Esophagus (tissue), 2 donors: ENCODE data around the gene KRTAP5-3. TPM values are rescaled to one million over a fixed set of nuclear protein-coding genes. Genes with fewer than 3 reads are reported as not detected.

ENCODE experiments used
- H3K27ac ChIP-seq, 2 donors: one replicate each; pipeline ENCODE4 v1.5.1; 2013; ENCODE audit warnings: low read depth in 2 of 2, mild to moderate bottlenecking in 2 of 2, inconsistent platforms in 1 of 2, low read length in 1 of 2, moderate library complexity in 1 of 2
- H3K27me3 ChIP-seq, 2 donors: one replicate each; pipeline ENCODE4 v1.6.1; 2013; ENCODE audit warnings: low read length in 2 of 2, control low read depth in 1 of 2, mild to moderate bottlenecking in 1 of 2; ENCODE audit not compliant: insufficient read depth in 2 of 2, control insufficient read depth in 1 of 2
- H3K36me3 ChIP-seq, 2 donors: one replicate each; pipeline ENCODE4 v1.6.1; 2013; ENCODE audit warnings: low read length in 1 of 2; ENCODE audit not compliant: control insufficient read depth in 2 of 2, insufficient read depth in 2 of 2
- H3K4me1 ChIP-seq, 2 donors: one replicate each; pipeline ENCODE4 v1.6.1; 2013; ENCODE audit warnings: low read length in 1 of 2; ENCODE audit not compliant: control insufficient read depth in 2 of 2, insufficient read depth in 2 of 2
- H3K4me3 ChIP-seq, 2 donors: one replicate each; pipeline ENCODE4 v1.5.1; 2013; ENCODE audit warnings: low read length in 2 of 2, mild to moderate bottlenecking in 2 of 2, low read depth in 1 of 2, moderate library complexity in 1 of 2
- H3K9me3 ChIP-seq, 2 donors: one replicate each; pipeline ENCODE4 v1.6.1; 2013; ENCODE audit warnings: mild to moderate bottlenecking in 2 of 2, low read depth in 1 of 2, low read length in 1 of 2, moderate library complexity in 1 of 2; ENCODE audit not compliant: control insufficient read depth in 2 of 2, insufficient read depth in 1 of 2
- WGBS, 2 donors: extraction: QIAGEN DNeasy Blood & Tissue Kit; methylation state at CpG; one replicate each; pipeline ENCODE4 v1.1.7; 2013; 5-methylcytosine and 5-hydroxymethylcytosine counted together
- polyA plus RNA-seq, 2 donors: library from polyadenylated mRNA; stranded (reverse); fragments of 200-250 nt; gene quantifications; one replicate each; pipeline ENCODE4 v1.2.3, GENCODE V29; 2013
- donor health status: healthy with polysubstance abuse.
- donor health status: Bipolar disorder and iron deficiency.

The KRTAP5-3 gene
- polyA plus RNA-seq, 2 donors, result not detected

- no peak overlapping the region for H3K4me3 ChIP-seq
- no peaks in the 10 kb centered on the region for H3K4me1 ChIP-seq
- 78 to 81% methylated on average over 16 to 20 of the region's 20 CpGs for WGBS, 2 donors
- H3K9me3 ChIP-seq, result no peaks in the 10 kb centered on the region
- peaks cover 0 to 2% of the 10 kb centered on the region in 2 donors for H3K27me3 ChIP-seq
- no peaks in the 10 kb centered on the region for H3K36me3 ChIP-seq
- no peak overlapping the region for H3K27ac ChIP-seq
These were observed 36.5 kb upstream of the KRTAP5-3 start for GRCh38 chr11:1644601-1645356.

- Histone ChIP-seq H3K27me3 (peaks cover 0 to 2% of the 10 kb centered on the region in 2 donors), H3K9me3 (no peaks in the 10 kb centered on the region), H3K4me1 (no peaks in the 10 kb centered on the region), H3K27ac (no peak overlapping the region), H3K36me3 (no peaks in the 10 kb centered on the region), H3K4me3 (no peak overlapping the region)
- WGBS, 2 donors, result 92% methylated on average over 19 to 20 of the region's 20 CpGs
These were observed 35.0 kb upstream of the KRTAP5-3 start for GRCh38 chr11:1643146-1643690.

GRCh38 chr11:1642288-1643145, 34.3 kb upstream of the KRTAP5-3 start:
- 75 to 83% methylated on average over 29 of the region's 29 CpGs for WGBS, 2 donors
- no peaks in the 10 kb centered on the region for H3K9me3 ChIP-seq
- H3K27ac ChIP-seq, result no peak overlapping the region
- peaks cover 0 to 2% of the 10 kb centered on the region in 2 donors for H3K27me3 ChIP-seq
- no peaks in the 10 kb centered on the region for H3K4me1 ChIP-seq
- H3K36me3 ChIP-seq, result no peaks in the 10 kb centered on the region
- H3K4me3 ChIP-seq, result no peak overlapping the region

GRCh38 chr11:1641096-1641495, 32.8 kb upstream of the KRTAP5-3 start:
- no peaks in the 10 kb centered on the region for H3K4me1 ChIP-seq
- no peak overlapping the region for H3K4me3 ChIP-seq
- peaks cover 0 to 2% of the 10 kb centered on the region in 2 donors for H3K27me3 ChIP-seq
- H3K36me3 ChIP-seq, result no peaks in the 10 kb centered on the region
- H3K27ac ChIP-seq, result no peak overlapping the region
- 82 to 84% methylated on average over 15 of the region's 15 CpGs for WGBS, 2 donors
- no peaks in the 10 kb centered on the region for H3K9me3 ChIP-seq

GRCh38 chr11:1640076-1640946, 32.0 kb upstream of the KRTAP5-3 start:
- Histone ChIP-seq H3K27ac (no peak overlapping the region), H3K36me3 (no peaks in the 10 kb centered on the region), H3K4me1 (no peaks in the 10 kb centered on the region), H3K4me3 (no peak overlapping the region), H3K27me3 (peaks cover 0 to 2% of the 10 kb centered on the region in 2 donors), H3K9me3 (no peaks in the 10 kb centered on the region)
- WGBS, 2 donors, result 55 to 57% methylated on average over 32 of the region's 32 CpGs

GRCh38 chr11:1639666-1640065, 31.4 kb upstream of the KRTAP5-3 start:
- whole genome bisulfite sequencing, 2 donors, result 45 to 53% methylated on average over 15 of the region's 15 CpGs

GRCh38 chr11:1639102-1639620, 30.9 kb upstream of the KRTAP5-3 start:
- no peaks in the 10 kb centered on the region for H3K9me3 ChIP-seq
- no peak overlapping the region for H3K27ac ChIP-seq
- 29 to 40% methylated on average over 18 of the region's 18 CpGs for WGBS, 2 donors
- no peak overlapping the region for H3K4me3 ChIP-seq
- no peaks in the 10 kb centered on the region for H3K4me1 ChIP-seq
- no peaks in the 10 kb centered on the region for H3K36me3 ChIP-seq
- peaks cover 0 to 2% of the 10 kb centered on the region in 2 donors for H3K27me3 ChIP-seq

More at GRCh38 chr11:1639666-1640065, 31.4 kb upstream of the KRTAP5-3 start:
- Histone ChIP-seq H3K4me1 (no peaks in the 10 kb centered on the region), H3K27ac (no peak overlapping the region), H3K4me3 (no peak overlapping the region), H3K27me3 (peaks cover 0 to 2% of the 10 kb centered on the region in 2 donors), H3K9me3 (no peaks in the 10 kb centered on the region), H3K36me3 (no peaks in the 10 kb centered on the region)

GRCh38 chr11:1638344-1638743, 30.1 kb upstream of the KRTAP5-3 start:
- Histone ChIP-seq H3K27me3 (peaks cover 0 to 2% of the 10 kb centered on the region in 2 donors), H3K27ac (no peak overlapping the region)
- WGBS, 2 donors, result 70 to 78% methylated on average over 8 of the region's 8 CpGs

GRCh38 chr11:1637628-1638027, 29.4 kb upstream of the KRTAP5-3 start:
- Histone ChIP-seq H3K27me3 (peaks cover 0 to 2% of the 10 kb centered on the region in 2 donors), H3K4me3 (no peak overlapping the region)
- WGBS, 2 donors, result 91% methylated on average over 2 of the region's 2 CpGs

More at GRCh38 chr11:1638344-1638743, 30.1 kb upstream of the KRTAP5-3 start:
- no peak overlapping the region for H3K4me3 ChIP-seq
- H3K4me1 ChIP-seq, result no peaks in the 10 kb centered on the region
- no peaks in the 10 kb centered on the region for H3K9me3 ChIP-seq
- H3K36me3 ChIP-seq, result no peaks in the 10 kb centered on the region

More at GRCh38 chr11:1637628-1638027, 29.4 kb upstream of the KRTAP5-3 start:
- no peaks in the 10 kb centered on the region for H3K4me1 ChIP-seq
- no peaks in the 10 kb centered on the region for H3K9me3 ChIP-seq
- no peaks in the 10 kb centered on the region for H3K36me3 ChIP-seq
- no peak overlapping the region for H3K27ac ChIP-seq
